GM12878 (cell line): Measurements from ENCODE around the gene COPS3. TPM values are rescaled to one million over a fixed set of nuclear protein-coding genes. Genes with fewer than 3 reads are reported as not detected.

Experiments used
- ATAC-seq: fragments of 200-7000 bp; cut with Tn5 transposase; 3 replicates; pipeline ENCODE4 v1.9.1; 2020; ENCODE audit warnings: mild to moderate bottlenecking, moderate library complexity
- BruUV-seq: library from RNA; stranded (reverse); fragments of 400-500 nt; replicated peaks from 2 replicates; lab custom pipeline; 2021; lab: Mats Ljungman, UMichigan
- CTCF ChIA-PET: fragments of 300-600 bp; sonication (Branson Sonifier 250); formaldehyde crosslinking; extraction: SDS; loops from one replicate; lab custom pipeline; 2021; ENCODE audit warnings: inconsistent platforms; lab: Yijun Ruan, JAX
- POLR2A ChIA-PET: fragments of 350-600 bp; formaldehyde crosslinking; extraction: SDS; loops from one replicate; lab custom pipeline; 2021; ENCODE audit warnings: inconsistent platforms; lab: Charles Lee
- RAD21 ChIA-PET: fragments of 300-600 bp; sonication (Branson Sonifier 250); formaldehyde crosslinking; loops from one replicate; lab custom pipeline; 2023; ENCODE audit warnings: antibody characterized with exemption; ENCODE audit not compliant: unreplicated experiment; lab: Charles Lee
- SMC1A ChIA-PET: fragments of 300-600 bp; sonication (Branson Sonifier 250); formaldehyde crosslinking; loops from one replicate; lab custom pipeline; 2023; ENCODE audit not compliant: unreplicated experiment, uncharacterized antibody; lab: Charles Lee
- DNase-seq: peaks from one replicate; pipeline ENCODE4 v3.0.0-alpha.2; 2011; ENCODE audit warnings: low read depth, low spot score
- FAIRE-seq: peaks from 3 replicates; lab custom pipeline; 2011; peaks lifted over from hg19 to GRCh38; lab: Jason Lieb, UNC
- H2AFZ ChIP-seq: 2 replicates; pipeline ENCODE4 v1.6.0; 2011; ENCODE audit warnings: low read depth, low read length, control low read depth; ENCODE audit not compliant: control insufficient read depth
- H3K27ac ChIP-seq: 2 replicates; pipeline ENCODE4 v1.5.1; 2011; ENCODE audit warnings: control low read depth; ENCODE audit not compliant: control insufficient read depth, insufficient read depth
- H3K27me3 ChIP-seq, 2 experiments: replicated peaks in 1 of 2; 2 replicates each; pipeline versions ENCODE4 v1.6.0 to v1.6.1; 2011; ENCODE audit warnings: low read length in 1 of 2; ENCODE audit not compliant: control insufficient read depth in 2 of 2, insufficient read depth in 2 of 2
- H3K36me3 ChIP-seq, 2 experiments: 2 replicates each; pipeline ENCODE4 v1.5.1; 2011; ENCODE audit warnings: low read length in 1 of 2; ENCODE audit not compliant: control insufficient read depth in 2 of 2, insufficient read depth in 2 of 2
- H3K4me1 ChIP-seq: 2 replicates; pipeline ENCODE4 v1.6.1; 2011; ENCODE audit warnings: mild to moderate bottlenecking, low read length, moderate library complexity, mixed read lengths; ENCODE audit not compliant: control insufficient read depth, insufficient read depth
- H3K4me2 ChIP-seq: 2 replicates; pipeline ENCODE4 v1.6.0; 2011; ENCODE audit warnings: control low read depth; ENCODE audit not compliant: control insufficient read depth, insufficient read depth
- H3K4me3 ChIP-seq: fragments of 200-600 bp; sonication (generic); 2 replicates; pipeline ENCODE4 v1.5.1; 2016
- H3K79me2 ChIP-seq: 2 replicates; pipeline ENCODE4 v1.6.0; 2011; ENCODE audit warnings: low read length; ENCODE audit not compliant: control insufficient read depth, insufficient read depth
- H3K9ac ChIP-seq: 2 replicates; pipeline ENCODE4 v1.8.0; 2011; ENCODE audit warnings: low read length, control low read depth, mixed read lengths; ENCODE audit not compliant: control insufficient read depth, insufficient read depth
- H3K9me3 ChIP-seq: replicated peaks from 3 replicates; pipeline ENCODE4 v1.5.1; 2011; ENCODE audit warnings: mild to moderate bottlenecking, low read length; ENCODE audit not compliant: control insufficient read depth, insufficient read depth
- H4K20me1 ChIP-seq: 2 replicates; pipeline ENCODE4 v1.6.0; 2011; ENCODE audit not compliant: control insufficient read depth, insufficient read depth
- EP300 ChIP-seq, 2 experiments: fragments of 150-350 bp in 1 of 2; IDR thresholded peaks; 2 replicates each; pipeline ENCODE4 v1.6.1; 2011 to 2012; ENCODE audit warnings: low read depth in 2 of 2, low read length in 2 of 2, borderline replicate concordance in 1 of 2, improper control_type of control experiment in 1 of 2, inconsistent platforms in 1 of 2; ENCODE audit not compliant: control insufficient read depth in 1 of 2
- FOS ChIP-seq: IDR thresholded peaks from 3 replicates; pipeline ENCODE4 v1.6.1; 2011; ENCODE audit warnings: borderline replicate concordance; ENCODE audit not compliant: insufficient read length; ENCODE audit errors: extremely low read depth
- JUND ChIP-seq: IDR thresholded peaks from 2 replicates; pipeline ENCODE4 v1.6.1; 2012; ENCODE audit warnings: low read depth, mild to moderate bottlenecking, low read length, improper control_type of control experiment, moderate library complexity
- KAT2A ChIP-seq: conservative IDR thresholded peaks from 2 replicates; pipeline ENCODE4 v1.6.1; 2011; ENCODE audit warnings: low read depth, low read length; ENCODE audit not compliant: control insufficient read depth
- MEF2B ChIP-seq: fragments of 450-650 bp; IDR thresholded peaks from 2 replicates; pipeline ENCODE4 v1.6.1; 2018; ENCODE audit warnings: mild to moderate bottlenecking, moderate library complexity; ENCODE audit not compliant: partially characterized antibody, poor library complexity, severe bottlenecking
- NFYA ChIP-seq: IDR thresholded peaks from 2 replicates; pipeline ENCODE4 v1.6.1; 2011; ENCODE audit warnings: low read depth, mild to moderate bottlenecking, low read length, improper control_type of control experiment, borderline replicate concordance
- PML ChIP-seq: IDR thresholded peaks from 2 replicates; pipeline ENCODE4 v1.6.1; 2012; ENCODE audit warnings: low read length, inconsistent platforms
- TAF1 ChIP-seq: IDR thresholded peaks from 2 replicates; pipeline ENCODE4 v1.6.1; 2011; ENCODE audit warnings: mild to moderate bottlenecking, low read depth, low read length, borderline replicate concordance
- TCF12 ChIP-seq: IDR thresholded peaks from 2 replicates; pipeline ENCODE4 v1.6.1; 2011; ENCODE audit warnings: low read depth, mild to moderate bottlenecking, low read length
- YY1 ChIP-seq: IDR thresholded peaks from 2 replicates; pipeline ENCODE4 v1.6.1; 2011; ENCODE audit warnings: low read depth, mild to moderate bottlenecking, low read length
- ZNF687 ChIP-seq: fragments of 450-650 bp; IDR thresholded peaks from 2 replicates; pipeline ENCODE4 v1.6.1; 2017; ENCODE audit warnings: mild to moderate bottlenecking, moderate library complexity
- WGBS: methylation state at CpG from one replicate; pipeline ENCODE4 v1.1.6; 2016; ENCODE audit warnings: low lambda C conversion rate; ENCODE audit not compliant: insufficient replicate concordance, insufficient coverage; ENCODE audit errors: missing lambda C conversion rate; 5-methylcytosine and 5-hydroxymethylcytosine counted together
- in situ Hi-C: fragments of 300-500 bp; cut with MboI; formaldehyde crosslinking; loops from 9 replicates; pipeline ENCODE4 v1.14.3; 2018; ENCODE audit warnings: mixed read lengths
- intact Hi-C: fragments of 100-400 bp; cut with micrococcal nuclease; formaldehyde crosslinking; loops from one replicate; pipeline ENCODE4 v1.14.2; 2022; ENCODE audit not compliant: unreplicated experiment
- polyA plus RNA-seq, 11 experiments: library from polyadenylated mRNA; depleted of rRNA in 4 of 11; unstranded in 6 of 11; stranded (reverse) in 5 of 11; fragments of >200 nt; fragmentation: Nextera tagmentation in 4 of 11; fragmentation: Illumina TruSeq in 1 of 11; extraction: Ambion mirVana in 4 of 11; extraction: Trizol in 1 of 11; gene quantifications; 1 replicate in 1 of 11; 2 replicates in 10 of 11; pipeline versions ENCODE4 v1.2.1 to v1.2.3, GENCODE V29; 2011 to 2016; ENCODE audit warnings: inconsistent platforms in 2 of 11, missing spikeins in 2 of 11, low read depth in 1 of 11
- total RNA-seq, 4 experiments: library from RNA; depleted of rRNA in 3 of 4; stranded (reverse); fragments of >200 nt in 3 of 4; fragmentation: Illumina TruSeq in 1 of 4; extraction: Trizol in 1 of 4; gene quantifications; 2 replicates each; pipeline versions ENCODE4 v1.2.1 to v1.2.3, GENCODE V29; 2013 to 2021
- TF ChIP-seq, protein P1 (sequence below): fragments of 150-350 bp; IDR thresholded peaks from 2 replicates; pipeline ENCODE4 v1.6.1; 2014; ENCODE audit warnings: mild to moderate bottlenecking, low read depth, low read length
- TF ChIP-seq, protein P2 (sequence below): fragments of 450-650 bp; IDR thresholded peaks from 2 replicates; pipeline ENCODE4 v1.6.1; 2017; ENCODE audit warnings: borderline replicate concordance

COPS3 gene
- total and polyA plus RNA-seq, 10 of the 15 experiments (the other 5 are each of a cell fraction or from before 2014, with no cell fraction given): 99.7 to 187 (median 133) TPM

DNA sequence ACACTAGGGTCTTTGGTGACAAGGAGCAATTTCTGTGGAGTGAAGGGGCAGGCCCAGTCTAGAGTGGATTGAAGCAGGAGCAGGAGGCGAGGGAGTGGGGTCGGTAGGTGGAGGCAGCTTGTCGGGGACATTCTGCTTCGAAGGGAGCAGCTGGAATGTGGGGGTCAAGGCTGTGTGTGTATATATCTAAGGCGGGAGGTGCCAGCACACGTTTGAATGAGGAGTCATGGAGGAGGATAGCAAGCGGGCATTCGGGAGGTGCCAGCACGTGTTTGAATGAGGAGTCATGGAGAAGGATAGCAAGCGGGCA is 39.8 kb upstream of the COPS3 start (continued):
- TF ChIP-seq FOS (no peak), MEF2B (no peak)
- TF ChIP-seq, all 136 proteins: peak for 0

DNA sequence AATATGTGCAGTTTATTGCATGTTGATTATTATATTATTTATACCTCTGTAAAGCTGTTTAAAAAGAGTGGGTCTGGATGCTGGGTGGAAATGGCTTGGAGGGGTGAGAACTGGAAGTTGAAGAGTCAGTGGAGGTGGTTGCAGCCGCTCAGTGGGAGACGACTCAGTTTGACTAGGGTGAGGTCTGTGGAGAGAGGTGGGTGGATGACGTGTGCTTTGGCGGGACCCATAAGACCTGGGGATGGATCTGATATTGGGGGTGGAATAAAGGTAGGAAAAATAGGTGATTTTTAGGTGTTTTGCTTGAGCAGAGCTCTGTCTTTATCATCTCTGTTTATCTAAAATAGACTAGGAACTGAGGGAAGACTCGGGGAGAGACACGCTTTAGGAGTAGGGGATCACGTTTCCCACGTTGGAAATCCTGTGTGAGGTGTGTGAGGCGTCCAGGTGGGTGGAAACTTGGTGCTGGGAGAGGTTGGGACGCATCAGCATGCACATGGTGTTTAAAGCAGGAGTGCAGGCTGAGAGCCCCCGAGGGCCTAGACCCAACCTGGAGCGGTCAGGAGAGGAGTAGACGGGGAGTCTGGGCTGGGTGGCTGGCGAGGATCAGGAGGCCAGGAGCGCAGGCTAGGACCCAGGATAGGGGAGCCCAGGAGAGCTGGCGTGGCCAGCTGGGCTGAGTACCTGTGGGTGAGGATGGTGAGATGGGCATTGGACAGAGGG is 39.3 kb upstream of the COPS3 start:
- in situ Hi-C loops (no loop called here), intact Hi-C loops (no loop called here)
- Histone ChIP-seq H3K27ac (no peak overlapping the region), H3K36me3 (no peaks in the 10 kb centered on the region), H3K9ac (no peak overlapping the region), H3K79me2 (no peaks in the 10 kb centered on the region), H2AFZ (no peak overlapping the region), H3K27me3 (no peaks in the 10 kb centered on the region), H4K20me1 (no peaks in the 10 kb centered on the region), H3K4me2 (no peak overlapping the region), H3K9me3 (no peaks in the 10 kb centered on the region), H3K4me1 (no peaks in the 10 kb centered on the region), H3K4me3 (no peak overlapping the region)
- POLR2A ChIA-PET: no interaction called here
- CTCF ChIA-PET: no interaction called here
- FAIRE-seq (no peak), ATAC-seq (no peak), DNase-seq (no peak)
- no peak for TF ChIP-seq NFYA
- TF ChIP-seq, protein P1, sequence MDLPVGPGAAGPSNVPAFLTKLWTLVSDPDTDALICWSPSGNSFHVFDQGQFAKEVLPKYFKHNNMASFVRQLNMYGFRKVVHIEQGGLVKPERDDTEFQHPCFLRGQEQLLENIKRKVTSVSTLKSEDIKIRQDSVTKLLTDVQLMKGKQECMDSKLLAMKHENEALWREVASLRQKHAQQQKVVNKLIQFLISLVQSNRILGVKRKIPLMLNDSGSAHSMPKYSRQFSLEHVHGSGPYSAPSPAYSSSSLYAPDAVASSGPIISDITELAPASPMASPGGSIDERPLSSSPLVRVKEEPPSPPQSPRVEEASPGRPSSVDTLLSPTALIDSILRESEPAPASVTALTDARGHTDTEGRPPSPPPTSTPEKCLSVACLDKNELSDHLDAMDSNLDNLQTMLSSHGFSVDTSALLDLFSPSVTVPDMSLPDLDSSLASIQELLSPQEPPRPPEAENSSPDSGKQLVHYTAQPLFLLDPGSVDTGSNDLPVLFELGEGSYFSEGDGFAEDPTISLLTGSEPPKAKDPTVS: no peak
- TF ChIP-seq ZNF687: no peak
- TF ChIP-seq EP300 (IDR thresholded peaks at IDR 0.05; ENCODE audit: borderline replicate concordance in 1 of 2, control insufficient read depth in 1 of 2, low read depth in 2 of 2, low read length in 2 of 2): no peak
- TF ChIP-seq PML: no peak
- no peak for TF ChIP-seq TCF12
- TF ChIP-seq TAF1: no peak
- no peak for TF ChIP-seq YY1
- no peak for TF ChIP-seq JUND
- TF ChIP-seq, protein P2, sequence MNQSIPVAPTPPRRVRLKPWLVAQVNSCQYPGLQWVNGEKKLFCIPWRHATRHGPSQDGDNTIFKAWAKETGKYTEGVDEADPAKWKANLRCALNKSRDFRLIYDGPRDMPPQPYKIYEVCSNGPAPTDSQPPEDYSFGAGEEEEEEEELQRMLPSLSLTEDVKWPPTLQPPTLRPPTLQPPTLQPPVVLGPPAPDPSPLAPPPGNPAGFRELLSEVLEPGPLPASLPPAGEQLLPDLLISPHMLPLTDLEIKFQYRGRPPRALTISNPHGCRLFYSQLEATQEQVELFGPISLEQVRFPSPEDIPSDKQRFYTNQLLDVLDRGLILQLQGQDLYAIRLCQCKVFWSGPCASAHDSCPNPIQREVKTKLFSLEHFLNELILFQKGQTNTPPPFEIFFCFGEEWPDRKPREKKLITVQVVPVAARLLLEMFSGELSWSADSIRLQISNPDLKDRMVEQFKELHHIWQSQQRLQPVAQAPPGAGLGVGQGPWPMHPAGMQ: no peak
- no peak for TF ChIP-seq KAT2A
- no TSS peak for BruUV-seq
- SMC1A ChIA-PET: no interaction called here
- RAD21 ChIA-PET: no interaction called here
- whole genome bisulfite sequencing: 82% methylated on average over 16 of the region's 16 CpGs
